KOPT-K1 (cell line): ENCODE measurements around the gene PTOV1.

Source experiments
- H3K27ac ChIP-seq: fragments of 200-600 bp; sonication (generic); 2 replicates; pipeline ENCODE4 v1.5.1; 2016; ENCODE audit warnings: antibody characterized with exemption, mild to moderate bottlenecking, low read depth, low read length; ENCODE audit not compliant: poor library complexity, severe bottlenecking
- H3K36me3 ChIP-seq: fragments of 200-600 bp; sonication (generic); 2 replicates; pipeline ENCODE4 v1.5.1; 2017; ENCODE audit warnings: antibody characterized with exemption, mild to moderate bottlenecking, low read length, moderate library complexity; ENCODE audit not compliant: insufficient read depth
- H3K9me3 ChIP-seq: fragments of 200-600 bp; sonication (generic); 2 replicates; pipeline ENCODE4 v1.5.1; 2017; ENCODE audit warnings: antibody characterized with exemption, low read length, mild to moderate bottlenecking; ENCODE audit not compliant: insufficient read depth, poor library complexity, severe bottlenecking

Gene PTOV1

GRCh38 chr19:49889038-49889686 lies 38.2 kb downstream of the PTOV1 start:
- H3K36me3 ChIP-seq: peaks cover 8% of the 10 kb centered on the region; the same call in 1 of the 2 replicates
- H3K27ac ChIP-seq: no peak overlapping the region
- H3K9me3 ChIP-seq: no peaks in the 10 kb centered on the region

- H3K9me3 ChIP-seq: no peaks in the 10 kb centered on the region
- H3K27ac ChIP-seq: no peak overlapping the region
- H3K36me3 ChIP-seq: peaks cover 2% of the 10 kb centered on the region; the same call in 1 of the 2 replicates
Observed at GRCh38 chr19:49889687-49890348, 38.9 kb downstream of the PTOV1 start.

DNA sequence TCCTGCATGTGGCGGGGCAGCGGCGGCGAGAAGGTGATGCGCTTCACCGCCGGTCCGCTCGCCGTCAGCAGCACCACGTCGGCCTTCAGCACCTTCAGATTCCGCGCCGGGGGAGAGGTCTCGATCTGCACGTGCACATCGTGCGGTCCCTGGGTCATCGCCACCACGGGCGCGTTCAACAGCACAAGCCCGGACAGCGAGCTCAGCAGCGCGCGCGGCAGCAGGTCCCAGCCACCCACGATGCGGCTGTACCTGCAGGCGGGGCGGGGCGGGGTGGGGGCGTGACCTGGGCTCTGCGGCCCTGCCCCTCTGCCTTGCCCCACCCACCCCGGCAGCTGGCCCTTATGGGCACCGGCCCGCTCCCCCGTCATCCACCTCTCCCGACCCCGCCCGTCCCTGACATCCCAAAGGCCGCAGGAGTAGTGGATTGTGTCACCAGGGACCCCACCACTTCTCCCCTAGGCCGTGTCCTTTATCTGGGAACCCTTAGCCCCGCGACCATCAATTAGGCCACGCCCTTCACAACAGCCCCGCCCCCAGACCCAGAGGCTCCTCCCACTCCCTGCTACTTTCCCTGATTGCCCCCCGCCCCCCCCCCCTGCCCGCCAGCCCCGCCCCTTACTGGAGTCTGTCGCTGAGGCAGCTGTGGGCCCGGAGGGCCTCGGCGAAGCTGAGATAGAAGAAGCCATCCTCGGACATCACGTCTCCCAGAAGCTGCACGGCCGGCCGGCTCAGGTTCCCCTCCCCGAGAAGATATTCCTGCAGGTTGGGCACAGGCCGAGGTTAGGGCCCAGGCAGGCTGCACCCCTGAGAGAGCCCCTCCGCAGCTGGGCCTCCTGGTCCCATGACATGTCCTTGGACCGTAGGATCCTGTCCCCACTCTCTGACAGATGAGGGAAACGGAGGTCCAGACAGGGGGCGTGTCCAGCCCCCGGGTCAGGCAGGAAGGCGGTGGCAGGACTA lies 39.7 kb downstream of the PTOV1 start:
- H3K36me3 ChIP-seq: no peaks in the 10 kb centered on the region
- H3K27ac ChIP-seq: no peak overlapping the region
- H3K9me3 ChIP-seq: no peaks in the 10 kb centered on the region

GRCh38 chr19:49891393-49891792 lies 40.4 kb downstream of the PTOV1 start:
- Histone ChIP-seq H3K9me3 (no peaks in the 10 kb centered on the region), H3K36me3 (no peaks in the 10 kb centered on the region), H3K27ac (no peak overlapping the region)

DNA sequence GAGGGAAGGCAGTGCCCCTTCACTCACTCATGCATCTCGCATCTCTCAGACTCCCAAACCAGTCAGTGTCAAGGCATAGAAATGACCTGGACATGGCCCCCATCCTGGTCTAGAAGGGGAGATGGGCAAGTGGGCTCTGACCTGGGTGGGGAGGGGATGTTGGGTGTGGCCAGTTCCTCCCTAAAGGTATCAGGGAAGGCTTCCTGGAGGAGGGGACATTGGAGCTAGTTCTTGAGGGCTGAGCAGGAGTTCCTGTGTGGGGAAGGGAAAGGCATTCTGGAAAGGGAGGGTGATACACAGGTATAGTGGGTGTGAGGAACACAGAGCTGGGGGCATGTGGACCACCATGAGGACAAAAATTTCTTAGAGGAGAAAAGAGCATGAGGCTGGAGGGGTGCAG lies 41.8 kb downstream of the PTOV1 start:
- Histone ChIP-seq H3K9me3 (no peaks in the 10 kb centered on the region), H3K27ac (no peak overlapping the region), H3K36me3 (no peaks in the 10 kb centered on the region)

DNA sequence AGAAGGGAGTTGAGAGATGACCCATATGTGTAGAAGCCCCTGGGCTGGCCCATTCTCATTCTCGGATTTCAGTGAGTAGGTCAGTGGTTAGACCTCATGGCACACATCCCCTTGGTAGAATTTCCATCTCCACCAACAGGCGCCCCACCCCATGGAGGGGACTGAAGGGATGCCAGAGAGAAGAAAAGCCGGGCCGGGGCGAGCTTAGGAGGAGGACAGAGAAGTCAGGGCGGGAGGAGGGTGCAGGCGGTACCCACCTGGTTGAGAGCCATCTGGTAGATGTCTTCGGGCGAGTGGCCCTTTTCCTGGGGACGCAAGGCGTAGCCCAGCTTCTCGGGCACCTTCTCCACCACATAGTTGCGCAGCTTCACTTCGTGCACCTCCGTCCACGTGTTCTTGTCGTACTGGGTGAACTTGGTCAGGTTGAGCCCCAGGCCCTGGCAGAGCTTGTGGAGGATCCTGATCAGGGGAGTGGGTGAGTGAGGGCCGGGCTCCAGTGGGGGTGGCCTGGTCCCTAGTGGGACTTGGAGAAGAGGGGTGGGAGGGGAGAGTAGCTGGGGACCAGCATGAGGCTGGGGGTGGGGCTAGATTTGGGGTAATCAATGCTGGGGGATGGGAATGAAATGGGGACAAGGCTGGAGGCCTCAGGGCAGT lies 43.2 kb downstream of the PTOV1 start:
- no peaks in the 10 kb centered on the region for H3K36me3 ChIP-seq
- no peaks in the 10 kb centered on the region for H3K9me3 ChIP-seq
- no peak overlapping the region for H3K27ac ChIP-seq

DNA sequence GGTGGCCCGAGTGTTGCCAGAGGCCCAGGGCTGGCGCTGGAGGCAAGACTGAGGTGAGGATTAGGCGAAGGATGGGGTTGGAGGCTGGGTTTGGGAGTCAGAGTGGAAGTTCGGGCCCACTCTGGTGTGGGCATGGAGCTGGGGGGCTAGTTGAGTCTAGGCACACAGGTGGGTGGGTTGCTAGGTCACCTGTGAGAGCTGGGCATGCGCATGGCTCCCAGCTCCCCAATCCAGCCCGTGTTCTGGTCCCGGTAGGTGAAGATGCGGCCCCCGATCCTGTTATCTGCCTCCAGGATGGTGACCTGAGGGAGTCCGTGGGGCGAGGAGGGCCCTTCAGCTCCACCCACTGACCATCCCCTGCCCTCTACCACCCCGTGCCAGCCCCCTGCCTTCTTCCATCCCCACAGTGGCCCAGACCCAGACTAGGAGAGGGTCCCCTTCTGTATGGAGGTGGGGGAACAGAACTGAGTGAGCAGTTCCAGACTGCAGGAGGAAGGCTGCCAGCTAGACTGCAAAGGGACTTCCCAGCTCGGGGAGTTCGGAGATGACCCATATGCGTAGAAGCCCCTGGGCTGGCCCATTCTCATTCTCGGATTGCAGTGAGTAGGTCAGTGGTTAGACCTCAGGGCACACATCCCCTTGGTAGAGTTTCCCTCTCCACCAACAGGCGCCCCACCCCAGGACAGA lies 44.1 kb downstream of the PTOV1 start:
- Histone ChIP-seq H3K27ac (no peak overlapping the region), H3K9me3 (no peaks in the 10 kb centered on the region), H3K36me3 (no peaks in the 10 kb centered on the region)

- no peak overlapping the region for H3K27ac ChIP-seq
- H3K36me3 ChIP-seq: no peaks in the 10 kb centered on the region
- no peaks in the 10 kb centered on the region for H3K9me3 ChIP-seq
Observed at GRCh38 chr19:49895566-49896297, 44.8 kb downstream of the PTOV1 start.

DNA sequence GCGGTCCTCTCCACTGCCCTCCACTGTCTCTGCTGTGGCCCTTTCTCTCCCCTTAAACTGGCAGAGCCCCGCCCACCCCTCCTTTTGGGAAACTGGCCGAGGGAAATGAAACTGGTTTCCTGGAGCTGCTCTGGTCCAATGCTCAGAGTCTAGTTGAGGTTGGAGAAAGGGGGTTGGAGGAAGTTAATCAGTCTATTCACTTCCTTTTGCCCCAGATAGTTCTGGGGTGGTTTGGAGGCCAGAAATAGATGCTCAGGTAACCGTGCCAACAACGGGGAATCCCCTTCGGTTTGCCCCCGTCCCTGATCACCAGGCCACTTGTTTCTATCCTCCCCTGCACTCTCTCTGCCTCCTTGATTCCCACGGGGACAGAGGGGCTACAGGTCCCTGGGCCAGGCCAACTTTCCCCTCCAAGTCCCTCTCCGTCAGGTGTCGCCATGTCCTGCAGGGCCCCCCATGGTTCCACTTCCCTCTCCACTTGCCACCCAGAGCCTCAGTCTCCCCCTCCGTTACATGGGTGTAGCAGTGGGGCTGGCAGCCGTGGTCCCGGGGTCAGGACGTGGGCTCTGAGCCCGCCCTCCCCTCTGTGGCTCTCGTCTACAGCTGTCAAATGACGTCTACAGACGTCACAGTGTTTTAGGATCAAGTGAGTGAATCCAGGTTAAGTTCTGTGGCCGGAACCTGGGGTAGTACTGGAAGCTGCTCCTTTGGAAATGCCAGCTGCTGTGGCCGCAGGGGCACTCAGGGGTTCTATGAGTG lies 46.1 kb downstream of the PTOV1 start, which contains the start of gene IL4I1:
Gene IL4I1, minus strand, starts transcription at position 25 of the 759 bp plus-strand sequence. CDS start 727 bp downstream, outside the sequence.
- H3K9me3 ChIP-seq: no peaks in the 10 kb centered on the region
- no peak within 1 kb of the TSS for H3K27ac ChIP-seq
- no peaks in the 10 kb centered on the region for H3K36me3 ChIP-seq

DNA sequence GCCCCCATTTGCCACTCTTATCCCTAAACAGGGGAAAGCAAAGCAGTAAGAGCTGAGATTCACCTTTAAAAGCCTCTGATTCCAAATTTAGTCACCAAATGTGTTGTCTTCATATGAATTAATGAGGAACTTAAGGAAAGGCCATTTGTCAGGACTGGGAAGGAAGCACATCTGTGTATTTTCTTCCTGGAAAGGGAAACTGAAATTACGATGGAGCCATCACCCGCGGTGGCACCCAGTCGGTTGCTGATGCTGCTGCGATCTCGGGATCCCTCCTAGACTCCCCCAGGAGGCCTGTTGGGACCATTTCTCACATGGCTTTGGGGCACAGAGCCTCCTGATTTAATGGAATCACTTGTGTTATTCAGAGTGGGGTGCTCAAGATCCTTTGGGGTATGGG lies 53.2 kb downstream of the PTOV1 start:
- H3K9me3 ChIP-seq: no peaks in the 10 kb centered on the region
- peaks cover 36% of the 10 kb centered on the region for H3K36me3 ChIP-seq
- no peak overlapping the region for H3K27ac ChIP-seq

- no peaks in the 10 kb centered on the region for H3K9me3 ChIP-seq
- H3K36me3 ChIP-seq: peaks cover 65% of the 10 kb centered on the region
- no peak overlapping the region for H3K27ac ChIP-seq
Observed at GRCh38 chr19:49906879-49907564, 56.1 kb downstream of the PTOV1 start.

DNA sequence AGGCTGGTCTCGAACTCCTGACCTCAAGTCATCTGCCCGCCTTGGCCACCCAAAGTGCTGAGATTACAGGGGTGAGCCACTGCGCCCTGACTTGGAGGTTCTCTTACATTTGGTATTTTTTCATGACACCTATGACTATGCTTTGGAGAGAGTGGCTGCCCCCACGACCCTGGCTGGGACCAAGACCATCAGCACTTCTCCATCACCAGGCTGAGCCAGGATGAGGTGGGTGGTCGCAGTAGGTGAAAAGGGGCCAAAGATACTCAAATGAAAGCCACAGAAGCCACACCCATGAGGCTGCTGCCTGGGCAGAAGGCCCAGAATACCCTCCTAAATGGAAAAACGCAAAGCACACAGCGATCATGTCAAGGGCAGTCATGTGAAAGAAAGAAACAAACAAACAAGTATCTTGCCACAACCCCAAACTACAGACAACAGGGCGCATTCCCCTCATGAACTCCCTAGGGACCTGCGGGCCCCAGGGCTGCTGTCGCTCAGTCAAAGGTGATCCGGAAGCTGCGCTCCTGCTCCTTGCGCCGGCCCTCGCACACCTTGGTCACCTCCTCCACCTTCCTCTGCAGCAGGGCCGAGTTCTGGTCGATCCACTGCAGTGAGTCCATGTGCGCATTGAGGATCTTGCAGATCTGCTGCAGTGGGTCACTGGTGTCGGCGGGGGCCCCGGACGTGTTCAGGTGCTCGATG lies 56.9 kb downstream of the PTOV1 start:
- Histone ChIP-seq H3K9me3 (no peaks in the 10 kb centered on the region), H3K27ac (no peak overlapping the region), H3K36me3 (peaks cover 74% of the 10 kb centered on the region)
